IMR-90 (cell line): ENCODE data around the gene FAM228B. TPM values are rescaled to one million over a fixed set of nuclear protein-coding genes. Genes with fewer than 3 reads are reported as not detected.

Source experiments
- ATAC-seq: fragments of 200-7000 bp; cut with Tn5 transposase; 2 replicates; pipeline ENCODE4 v1.9.1; 2020; ENCODE audit warnings: low read depth, mild to moderate bottlenecking, moderate library complexity
- BruUV-seq: library from RNA; stranded (reverse); fragments of 400-500 nt; replicated peaks from 2 replicates; lab custom pipeline; 2021; lab: Mats Ljungman, UMichigan
- CTCF ChIA-PET: fragments of 300-600 bp; formaldehyde crosslinking; extraction: SDS; loops from one replicate; lab custom pipeline; 2021; ENCODE audit warnings: antibody characterized with exemption; lab: Yijun Ruan, JAX
- POLR2A ChIA-PET: fragments of 300-600 bp; sonication (Branson Sonifier 250); formaldehyde crosslinking; loops from one replicate; lab custom pipeline; 2022; ENCODE audit warnings: antibody characterized with exemption; ENCODE audit not compliant: unreplicated experiment; lab: Charles Lee
- DNase-seq: peaks from one replicate; pipeline ENCODE4 v3.0.0; 2013
- H2AFZ ChIP-seq: replicated peaks from 2 replicates; pipeline ENCODE3; 2013; ENCODE audit warnings: low read length, mild to moderate bottlenecking; ENCODE audit not compliant: poor library complexity
- H2AK5ac ChIP-seq: 2 replicates; pipeline ENCODE4 v1.6.1; 2013; ENCODE audit warnings: low read depth, low read length, inconsistent platforms
- H2AK9ac ChIP-seq: replicated peaks from 2 replicates; pipeline ENCODE3; 2013; ENCODE audit warnings: mild to moderate bottlenecking, low read depth, low read length, moderate library complexity; ENCODE audit not compliant: poor library complexity
- H2BK120ac ChIP-seq: 2 replicates; pipeline ENCODE4 v1.6.1; 2013; ENCODE audit warnings: low read depth, low read length, inconsistent platforms
- H2BK15ac ChIP-seq: 3 replicates; pipeline ENCODE4 v1.6.1; 2013; ENCODE audit warnings: low read depth, low read length, inconsistent platforms
- H2BK20ac ChIP-seq: 2 replicates; pipeline ENCODE4 v1.6.1; 2013; ENCODE audit warnings: low read depth, mild to moderate bottlenecking, inconsistent platforms, low read length, moderate library complexity
- H2BK5ac ChIP-seq: 2 replicates; pipeline ENCODE4 v1.6.1; 2013; ENCODE audit warnings: mild to moderate bottlenecking, low read depth, low read length, inconsistent platforms; ENCODE audit not compliant: poor library complexity, severe bottlenecking
- H3K14ac ChIP-seq: replicated peaks from 2 replicates; pipeline ENCODE4 v1.6.1; 2013; ENCODE audit warnings: low read depth, low read length, inconsistent platforms
- H3K18ac ChIP-seq: 2 replicates; pipeline ENCODE4 v1.6.1; 2013; ENCODE audit warnings: low read depth, low read length, control low read depth
- H3K23ac ChIP-seq: 2 replicates; pipeline ENCODE4 v1.6.1; 2013; ENCODE audit warnings: low read depth, low read length, inconsistent platforms
- H3K27ac ChIP-seq: 2 replicates; pipeline ENCODE4 v1.5.1; 2013; ENCODE audit warnings: mild to moderate bottlenecking, control low read depth, low read length; ENCODE audit not compliant: insufficient read depth
- H3K27me3 ChIP-seq: 2 replicates; pipeline ENCODE4 v1.6.1; 2013; ENCODE audit warnings: low read length; ENCODE audit not compliant: control insufficient read depth, insufficient read depth
- H3K36me3 ChIP-seq: 2 replicates; pipeline ENCODE4 v1.6.1; 2013; ENCODE audit warnings: low read length, mixed read lengths; ENCODE audit not compliant: control insufficient read depth, insufficient read depth
- H3K4ac ChIP-seq: 2 replicates; pipeline ENCODE4 v1.6.1; 2013; ENCODE audit warnings: low read depth, low read length, inconsistent platforms
- H3K4me1 ChIP-seq: 2 replicates; pipeline ENCODE4 v1.6.1; 2013; ENCODE audit warnings: low read length, mixed read lengths; ENCODE audit not compliant: control insufficient read depth, insufficient read depth
- H3K4me2 ChIP-seq: 2 replicates; pipeline ENCODE4 v1.6.1; 2013; ENCODE audit warnings: low read depth, mild to moderate bottlenecking, control low read depth, low read length, moderate library complexity
- H3K4me3 ChIP-seq: 2 replicates; pipeline ENCODE4 v1.5.1; 2013; ENCODE audit warnings: low read depth, mild to moderate bottlenecking, control low read depth, low read length, moderate library complexity; ENCODE audit not compliant: insufficient read depth
- H3K56ac ChIP-seq: 2 replicates; pipeline ENCODE4 v1.6.1; 2013; ENCODE audit warnings: low read length, inconsistent platforms; ENCODE audit not compliant: insufficient read depth; ENCODE audit errors: extremely low read depth
- H3K79me1 ChIP-seq, 2 experiments: 2 replicates each; pipeline ENCODE4 v1.6.1; 2013; ENCODE audit warnings: low read length in 2 of 2, inconsistent platforms in 1 of 2, low read depth in 1 of 2
- H3K9ac ChIP-seq: 2 replicates; pipeline ENCODE4 v1.6.1; 2013; ENCODE audit warnings: low read depth, low read length, control low read depth
- H3K9me1 ChIP-seq: 2 replicates; pipeline ENCODE4 v1.6.1; 2013; ENCODE audit warnings: low read length, inconsistent platforms; ENCODE audit not compliant: insufficient read depth
- H3K9me3 ChIP-seq: 2 replicates; pipeline ENCODE4 v1.6.1; 2013; ENCODE audit warnings: low read length; ENCODE audit not compliant: control insufficient read depth, insufficient read depth
- H4K20me1 ChIP-seq: 2 replicates; pipeline ENCODE4 v1.6.1; 2013; ENCODE audit warnings: low read length, inconsistent platforms; ENCODE audit not compliant: insufficient read depth
- H4K5ac ChIP-seq: 2 replicates; pipeline ENCODE4 v1.6.1; 2013; ENCODE audit warnings: mild to moderate bottlenecking, low read depth, low read length, control low read depth
- H4K8ac ChIP-seq, 2 experiments: 2 replicates each; pipeline ENCODE4 v1.6.1; 2013; ENCODE audit warnings: low read depth in 2 of 2, low read length in 2 of 2, control low read depth in 1 of 2, inconsistent platforms in 1 of 2
- H4K91ac ChIP-seq: 2 replicates; pipeline ENCODE4 v1.6.1; 2013; ENCODE audit warnings: low read depth, low read length, inconsistent platforms; ENCODE audit not compliant: insufficient read depth
- BHLHE40 ChIP-seq: fragments of 150-350 bp; IDR thresholded peaks from 2 replicates; pipeline ENCODE4 v1.6.1; 2016; ENCODE audit warnings: mild to moderate bottlenecking, low read depth, low read length
- CEBPB ChIP-seq: IDR thresholded peaks from 2 replicates; pipeline ENCODE4 v1.6.1; 2012; ENCODE audit warnings: low read depth, low read length, improper control_type of control experiment
- CHD1 ChIP-seq: IDR thresholded peaks from 2 replicates; pipeline ENCODE4 v1.6.1; 2012; ENCODE audit warnings: low read depth, low read length, improper control_type of control experiment
- CTCF ChIP-seq: conservative IDR thresholded peaks from 2 replicates; pipeline ENCODE4 v1.5.1; 2012; ENCODE audit warnings: mild to moderate bottlenecking, low read depth, low read length, improper control_type of control experiment
- ELK1 ChIP-seq: fragments of 150-350 bp; IDR thresholded peaks from 2 replicates; pipeline ENCODE4 v1.6.1; 2016; ENCODE audit warnings: low read depth, mild to moderate bottlenecking, low read length, moderate library complexity, borderline replicate concordance
- FOS ChIP-seq: fragments of 150-350 bp; IDR thresholded peaks from 2 replicates; pipeline ENCODE4 v1.6.1; 2016; ENCODE audit warnings: low read depth, low read length
- MAFK ChIP-seq: IDR thresholded peaks from 2 replicates; pipeline ENCODE4 v1.6.1; 2012; ENCODE audit warnings: low read depth, low read length, improper control_type of control experiment
- MAZ ChIP-seq: IDR thresholded peaks from 2 replicates; pipeline ENCODE4 v1.6.1; 2012; ENCODE audit warnings: low read depth, mild to moderate bottlenecking, low read length, improper control_type of control experiment, moderate library complexity, borderline replicate concordance
- MXI1 ChIP-seq: IDR thresholded peaks from 2 replicates; pipeline ENCODE4 v1.6.1; 2012; ENCODE audit warnings: low read depth, mild to moderate bottlenecking, low read length, moderate library complexity, borderline replicate concordance
- NFE2L2 ChIP-seq: fragments of 150-350 bp; IDR thresholded peaks from 2 replicates; pipeline ENCODE4 v1.6.1; 2016; ENCODE audit warnings: low read depth, mild to moderate bottlenecking, low read length
- POLR2A ChIP-seq: IDR thresholded peaks from 2 replicates; pipeline ENCODE4 v1.6.1; 2012; ENCODE audit warnings: mild to moderate bottlenecking, low read depth, low read length
- RAD21 ChIP-seq: IDR thresholded peaks from 2 replicates; pipeline ENCODE4 v1.6.1; 2012; ENCODE audit warnings: low read length, improper control_type of control experiment
- RCOR1 ChIP-seq: IDR thresholded peaks from 2 replicates; pipeline ENCODE4 v1.6.1; 2012; ENCODE audit warnings: mild to moderate bottlenecking, low read length, improper control_type of control experiment; ENCODE audit not compliant: insufficient replicate concordance
- RFX5 ChIP-seq: IDR thresholded peaks from 2 replicates; pipeline ENCODE4 v1.8.0; 2012; ENCODE audit warnings: low read depth, mild to moderate bottlenecking, low read length, moderate library complexity
- SMC3 ChIP-seq: fragments of 150-350 bp; IDR thresholded peaks from 2 replicates; pipeline ENCODE4 v1.6.1; 2016; ENCODE audit warnings: low read depth, mild to moderate bottlenecking, antibody characterized with exemption, low read length, moderate library complexity
- USF2 ChIP-seq: fragments of 150-350 bp; IDR thresholded peaks from 2 replicates; pipeline ENCODE4 v1.6.1; 2017; ENCODE audit warnings: mild to moderate bottlenecking, antibody characterized with exemption, low read length, low read depth
- WGBS, 2 experiments: methylation state at CpG; one replicate each; pipeline versions ENCODE4 v1.1.5 to v1.1.7; 2013; ENCODE audit warnings: missing lambda C conversion rate in 2 of 2; ENCODE audit not compliant: insufficient read length in 1 of 2; ENCODE audit errors: extremely low coverage in 2 of 2; 5-methylcytosine and 5-hydroxymethylcytosine counted together
- dilution Hi-C: fragments of 300-500 bp; cut with HindIII; formaldehyde crosslinking; loops from one replicate; pipeline ENCODE4 v1.14.3; 2018; ENCODE audit warnings: low sequenced_read_pairs; ENCODE audit not compliant: unreplicated experiment
- in situ Hi-C: fragments of 300-500 bp; cut with MboI; formaldehyde crosslinking; loops from 3 replicates; pipeline ENCODE4 v1.14.3; 2019; ENCODE audit warnings: low sequenced_read_pairs, inconsistent platforms, mixed read lengths
- intact Hi-C: fragments of 100-400 bp; cut with micrococcal nuclease; formaldehyde crosslinking; loops from 2 replicates; pipeline ENCODE4 v1.10.0; 2022
- polyA plus RNA-seq, 3 experiments: library from polyadenylated mRNA; depleted of rRNA; stranded (reverse); fragments of >200 nt; gene quantifications; 2 replicates each; pipeline ENCODE4 v1.2.3, GENCODE V29; 2012; ENCODE audit warnings: low replicate concordance in 1 of 3
- total RNA-seq: library from RNA; depleted of rRNA; stranded (reverse); fragments of >200 nt; gene quantifications from 2 replicates; pipeline ENCODE4 v1.2.3, GENCODE V29; 2012

The FAM228B gene
- total and polyA plus RNA-seq, 2 of the 4 experiments (the other 2 are of a cell fraction), result 2.0 to 2.9 TPM

- Histone ChIP-seq H4K8ac (no peak overlapping the region), H4K91ac (no peak overlapping the region), H2BK5ac (no peak overlapping the region), H3K79me1 (no peaks in the 10 kb centered on the region), H3K27ac (no peak overlapping the region), H2AK9ac (no peak overlapping the region), H2AFZ (no peak overlapping the region), H2BK20ac (no peak overlapping the region), H3K4me2 (no peak overlapping the region), H2BK120ac (no peak overlapping the region), H3K23ac (no peak overlapping the region), H2BK15ac (no peak overlapping the region), H3K4me3 (no peak overlapping the region), H4K5ac (no peak overlapping the region), H3K4ac (no peak overlapping the region), H3K14ac (no peak overlapping the region), H4K20me1 (no peaks in the 10 kb centered on the region), H3K27me3 (no peaks in the 10 kb centered on the region), H3K9me3 (no peaks in the 10 kb centered on the region; the same call in 1 of the 2 replicates), H2AK5ac (no peak overlapping the region), H3K9me1 (no peaks in the 10 kb centered on the region), H3K56ac (no peak overlapping the region), H3K36me3 (0 out of 2 replicates have a peak, but pooled peaks cover 2% of the 10 kb centered on the region), H3K4me1 (no peaks in the 10 kb centered on the region), H3K9ac (no peak overlapping the region), H3K18ac (no peak overlapping the region)
- CTCF ChIA-PET, result no interaction called here
- no peak for ATAC-seq
- in situ Hi-C loops (no loop called here), intact Hi-C loops (no loop called here), dilution Hi-C loops (no loop called here)
- TF ChIP-seq MAZ (no peak), USF2 (no peak), ELK1 (no peak), RAD21 (no peak), CHD1 (no peak), POLR2A (no peak), FOS (no peak), NFE2L2 (no peak), MAFK (no peak), RFX5 (no peak), SMC3 (no peak), MXI1 (no peak), CEBPB (no peak), BHLHE40 (no peak), CTCF (no peak), RCOR1 (no peak)
- BruUV-seq, result no TSS peak
- DNase-seq, result no peak
- WGBS, 2 experiments, result 80% methylated on average over 2 of the region's 8 CpGs; no CpG with 5 or more reads in 1 of the 2 experiments
- POLR2A ChIA-PET, result no interaction called here
These were observed 19.1 kb upstream of the FAM228B start for GRCh38 chr2:24104110-24104650.
